HEK293 (cell line): Measurements from ENCODE around the gene LRRC74A.

Experiments used
- CTCF ChIA-PET: fragments of 350-600 bp; formaldehyde crosslinking; extraction: SDS; loops from one replicate; lab custom pipeline; 2021; ENCODE audit warnings: antibody characterized with exemption; lab: Yijun Ruan, JAX
- POLR2A ChIA-PET: fragments of 300-600 bp; formaldehyde crosslinking; extraction: SDS; loops from one replicate; lab custom pipeline; 2020; ENCODE audit warnings: antibody characterized with exemption, inconsistent platforms; lab: Yijun Ruan, JAX
- H3K27ac ChIP-seq: fragments of 200-500 bp; sonication (Bioruptor generic); 2 replicates; pipeline ENCODE4 v1.5.1; 2014; ENCODE audit warnings: low read depth, low read length, control low read depth, inconsistent platforms; ENCODE audit errors: extremely low read depth
- H3K36me3 ChIP-seq, 2 experiments: fragments of 200-500 bp in 1 of 2; sonication (Bioruptor generic) in 1 of 2; 1 replicate in 1 of 2; 2 replicates in 1 of 2; pipeline ENCODE4 v1.5.1; 2014 to 2017; ENCODE audit warnings: inconsistent platforms in 2 of 2, low read length in 2 of 2; ENCODE audit not compliant: control insufficient read depth in 2 of 2, insufficient read depth in 1 of 2
- H3K4me1 ChIP-seq: fragments of 200-500 bp; sonication (Bioruptor generic); 2 replicates; pipeline ENCODE4 v1.5.1; 2014; ENCODE audit warnings: mild to moderate bottlenecking, low read length, inconsistent platforms; ENCODE audit not compliant: control insufficient read depth, insufficient read depth
- H3K4me3 ChIP-seq: 2 replicates; pipeline ENCODE4 v1.5.1; 2011; ENCODE audit warnings: low read depth, mild to moderate bottlenecking, control low read depth, low read length, moderate library complexity
- H3K9me3 ChIP-seq: fragments of 200-500 bp; sonication (Bioruptor generic); 2 replicates; pipeline ENCODE4 v1.5.1; 2014; ENCODE audit warnings: low read depth, low read length, inconsistent platforms; ENCODE audit not compliant: control insufficient read depth, insufficient read depth
- FEZF1 ChIP-seq: fragments of 450-650 bp; formaldehyde crosslinking; IDR thresholded peaks from 2 replicates; pipeline ENCODE4 v1.5.1; 2016; ENCODE audit warnings: missing biosample characterization, missing genetic modification characterization
- GLI4 ChIP-seq: fragments of 450-650 bp; formaldehyde crosslinking; IDR thresholded peaks from 2 replicates; pipeline ENCODE4 v1.5.1; 2016; ENCODE audit warnings: missing biosample characterization, missing genetic modification characterization
- GLIS2 ChIP-seq: fragments of 450-650 bp; formaldehyde crosslinking; IDR thresholded peaks from 2 replicates; pipeline ENCODE4 v1.5.1; 2016; ENCODE audit warnings: missing biosample characterization, missing genetic modification characterization
- KLF16 ChIP-seq: fragments of 450-650 bp; formaldehyde crosslinking; IDR thresholded peaks from 2 replicates; pipeline ENCODE4 v1.5.1; 2017; ENCODE audit warnings: missing biosample characterization, missing genetic modification characterization
- OSR2 ChIP-seq: fragments of 450-650 bp; formaldehyde crosslinking; IDR thresholded peaks from 2 replicates; pipeline ENCODE4 v1.5.1; 2016; ENCODE audit warnings: missing biosample characterization, missing genetic modification characterization
- SETDB1 ChIP-seq: IDR thresholded peaks from one replicate; pipeline ENCODE4 v1.6.1; 2017; ENCODE audit warnings: mild to moderate bottlenecking, low read length, moderate library complexity, mixed read lengths; ENCODE audit not compliant: insufficient read length
- TRIM28 ChIP-seq: IDR thresholded peaks from 2 replicates; pipeline ENCODE4 v1.6.1; 2011; ENCODE audit warnings: low read length, control low read depth, borderline replicate concordance
- ZIC2 ChIP-seq: fragments of 450-650 bp; formaldehyde crosslinking; IDR thresholded peaks from 2 replicates; pipeline ENCODE4 v1.5.1; 2016; ENCODE audit warnings: missing biosample characterization, missing genetic modification characterization
- ZNF146 ChIP-seq: fragments of 450-650 bp; formaldehyde crosslinking; IDR thresholded peaks from 2 replicates; pipeline ENCODE4 v1.5.1; 2016; ENCODE audit warnings: missing biosample characterization, missing genetic modification characterization
- ZNF16 ChIP-seq: fragments of 450-650 bp; formaldehyde crosslinking; IDR thresholded peaks from 2 replicates; pipeline ENCODE4 v1.5.1; 2016; ENCODE audit warnings: low read depth, missing biosample characterization, missing genetic modification characterization
- ZNF501 ChIP-seq: fragments of 450-650 bp; formaldehyde crosslinking; IDR thresholded peaks from 2 replicates; pipeline ENCODE4 v1.5.1; 2016; ENCODE audit warnings: missing biosample characterization, missing genetic modification characterization
- ZNF585B ChIP-seq: fragments of 450-650 bp; formaldehyde crosslinking; IDR thresholded peaks from 2 replicates; pipeline ENCODE4 v1.5.1; 2016; ENCODE audit warnings: missing biosample characterization, missing genetic modification characterization
- ZNF610 ChIP-seq: fragments of 450-650 bp; formaldehyde crosslinking; IDR thresholded peaks from 2 replicates; pipeline ENCODE4 v1.5.1; 2016; ENCODE audit warnings: missing biosample characterization, missing genetic modification characterization, borderline replicate concordance
- ZNF654 ChIP-seq: fragments of 450-650 bp; formaldehyde crosslinking; IDR thresholded peaks from 2 replicates; pipeline ENCODE4 v1.5.1; 2016; ENCODE audit warnings: low read depth, missing biosample characterization, missing genetic modification characterization
- ZSCAN16 ChIP-seq: fragments of 450-650 bp; formaldehyde crosslinking; IDR thresholded peaks from 2 replicates; pipeline ENCODE4 v1.5.1; 2016; ENCODE audit warnings: missing biosample characterization, missing genetic modification characterization
- TF ChIP-seq, protein P1 (sequence below): fragments of 450-650 bp; formaldehyde crosslinking; IDR thresholded peaks from 2 replicates; pipeline ENCODE4 v1.5.1; 2017; ENCODE audit warnings: missing biosample characterization, missing genetic modification characterization
- TF ChIP-seq, protein P2 (sequence below): fragments of 450-650 bp; formaldehyde crosslinking; IDR thresholded peaks from 2 replicates; pipeline ENCODE4 v1.5.1; 2016; ENCODE audit warnings: missing biosample characterization, missing genetic modification characterization, low read depth
- TF ChIP-seq, protein P3 (sequence below): fragments of 450-650 bp; formaldehyde crosslinking; IDR thresholded peaks from 2 replicates; pipeline ENCODE4 v1.5.1; 2017; ENCODE audit warnings: missing biosample characterization, missing genetic modification characterization
- TF ChIP-seq, protein P4 (sequence below): fragments of 450-650 bp; formaldehyde crosslinking; IDR thresholded peaks from 2 replicates; pipeline ENCODE4 v1.5.1; 2016; ENCODE audit warnings: missing biosample characterization, missing genetic modification characterization
- TF ChIP-seq, protein P5 (sequence below): fragments of 450-650 bp; formaldehyde crosslinking; optimal IDR thresholded peaks from 2 replicates; pipeline ENCODE3; 2016; ENCODE audit warnings: missing biosample characterization, mild to moderate bottlenecking, missing genetic modification characterization
- TF ChIP-seq, protein P6 (sequence below): fragments of 450-650 bp; formaldehyde crosslinking; IDR thresholded peaks from 2 replicates; pipeline ENCODE4 v1.5.1; 2016; ENCODE audit warnings: missing biosample characterization, missing genetic modification characterization, borderline replicate concordance
- TF ChIP-seq, protein P7 (sequence below): fragments of 450-650 bp; formaldehyde crosslinking; IDR thresholded peaks from 2 replicates; pipeline ENCODE4 v1.5.1; 2016; ENCODE audit warnings: missing biosample characterization, missing genetic modification characterization

LRRC74A gene

DNA sequence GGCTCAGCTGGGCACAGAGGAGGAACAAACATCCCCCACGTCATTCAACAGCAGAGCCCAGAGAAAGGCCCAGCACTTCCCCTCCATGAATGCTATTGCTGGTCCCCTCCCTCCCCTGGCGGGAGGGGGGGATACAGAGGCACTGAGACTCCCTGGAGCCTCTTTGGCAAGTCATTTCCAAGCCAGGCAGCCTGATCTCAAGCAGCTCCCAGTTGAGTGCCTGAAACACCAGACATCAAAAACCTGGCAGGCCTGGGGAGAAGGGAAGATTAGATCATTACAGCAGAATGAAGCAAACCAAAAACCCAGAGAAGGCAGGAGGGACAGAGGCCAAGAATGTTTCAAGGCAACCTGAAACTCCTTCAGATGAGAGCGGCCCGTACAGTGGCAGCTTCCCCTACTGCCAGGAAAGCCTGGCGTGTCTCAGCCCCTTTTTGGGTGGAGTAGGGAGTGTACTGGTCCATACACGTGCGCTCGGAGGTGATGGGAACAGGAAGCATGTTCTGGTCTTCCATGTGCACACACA is 92.1 kb downstream of the LRRC74A start (continued):
- TF ChIP-seq, protein P1, sequence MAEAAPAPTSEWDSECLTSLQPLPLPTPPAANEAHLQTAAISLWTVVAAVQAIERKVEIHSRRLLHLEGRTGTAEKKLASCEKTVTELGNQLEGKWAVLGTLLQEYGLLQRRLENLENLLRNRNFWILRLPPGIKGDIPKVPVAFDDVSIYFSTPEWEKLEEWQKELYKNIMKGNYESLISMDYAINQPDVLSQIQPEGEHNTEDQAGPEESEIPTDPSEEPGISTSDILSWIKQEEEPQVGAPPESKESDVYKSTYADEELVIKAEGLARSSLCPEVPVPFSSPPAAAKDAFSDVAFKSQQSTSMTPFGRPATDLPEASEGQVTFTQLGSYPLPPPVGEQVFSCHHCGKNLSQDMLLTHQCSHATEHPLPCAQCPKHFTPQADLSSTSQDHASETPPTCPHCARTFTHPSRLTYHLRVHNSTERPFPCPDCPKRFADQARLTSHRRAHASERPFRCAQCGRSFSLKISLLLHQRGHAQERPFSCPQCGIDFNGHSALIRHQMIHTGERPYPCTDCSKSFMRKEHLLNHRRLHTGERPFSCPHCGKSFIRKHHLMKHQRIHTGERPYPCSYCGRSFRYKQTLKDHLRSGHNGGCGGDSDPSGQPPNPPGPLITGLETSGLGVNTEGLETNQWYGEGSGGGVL: peak; percentile 78
- TF ChIP-seq, protein P2, sequence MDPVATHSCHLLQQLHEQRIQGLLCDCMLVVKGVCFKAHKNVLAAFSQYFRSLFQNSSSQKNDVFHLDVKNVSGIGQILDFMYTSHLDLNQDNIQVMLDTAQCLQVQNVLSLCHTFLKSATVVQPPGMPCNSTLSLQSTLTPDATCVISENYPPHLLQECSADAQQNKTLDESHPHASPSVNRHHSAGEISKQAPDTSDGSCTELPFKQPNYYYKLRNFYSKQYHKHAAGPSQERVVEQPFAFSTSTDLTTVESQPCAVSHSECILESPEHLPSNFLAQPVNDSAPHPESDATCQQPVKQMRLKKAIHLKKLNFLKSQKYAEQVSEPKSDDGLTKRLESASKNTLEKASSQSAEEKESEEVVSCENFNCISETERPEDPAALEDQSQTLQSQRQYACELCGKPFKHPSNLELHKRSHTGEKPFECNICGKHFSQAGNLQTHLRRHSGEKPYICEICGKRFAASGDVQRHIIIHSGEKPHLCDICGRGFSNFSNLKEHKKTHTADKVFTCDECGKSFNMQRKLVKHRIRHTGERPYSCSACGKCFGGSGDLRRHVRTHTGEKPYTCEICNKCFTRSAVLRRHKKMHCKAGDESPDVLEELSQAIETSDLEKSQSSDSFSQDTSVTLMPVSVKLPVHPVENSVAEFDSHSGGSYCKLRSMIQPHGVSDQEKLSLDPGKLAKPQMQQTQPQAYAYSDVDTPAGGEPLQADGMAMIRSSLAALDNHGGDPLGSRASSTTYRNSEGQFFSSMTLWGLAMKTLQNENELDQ (tag by site-specific recombination): no peak
- TF ChIP-seq ZNF146: no peak
- peak; percentile 40; the same call in 1 of the 2 replicates for TF ChIP-seq TRIM28
- TF ChIP-seq ZIC2 (tag by site-specific recombination): peak; percentile 86
- TF ChIP-seq, protein P3, sequence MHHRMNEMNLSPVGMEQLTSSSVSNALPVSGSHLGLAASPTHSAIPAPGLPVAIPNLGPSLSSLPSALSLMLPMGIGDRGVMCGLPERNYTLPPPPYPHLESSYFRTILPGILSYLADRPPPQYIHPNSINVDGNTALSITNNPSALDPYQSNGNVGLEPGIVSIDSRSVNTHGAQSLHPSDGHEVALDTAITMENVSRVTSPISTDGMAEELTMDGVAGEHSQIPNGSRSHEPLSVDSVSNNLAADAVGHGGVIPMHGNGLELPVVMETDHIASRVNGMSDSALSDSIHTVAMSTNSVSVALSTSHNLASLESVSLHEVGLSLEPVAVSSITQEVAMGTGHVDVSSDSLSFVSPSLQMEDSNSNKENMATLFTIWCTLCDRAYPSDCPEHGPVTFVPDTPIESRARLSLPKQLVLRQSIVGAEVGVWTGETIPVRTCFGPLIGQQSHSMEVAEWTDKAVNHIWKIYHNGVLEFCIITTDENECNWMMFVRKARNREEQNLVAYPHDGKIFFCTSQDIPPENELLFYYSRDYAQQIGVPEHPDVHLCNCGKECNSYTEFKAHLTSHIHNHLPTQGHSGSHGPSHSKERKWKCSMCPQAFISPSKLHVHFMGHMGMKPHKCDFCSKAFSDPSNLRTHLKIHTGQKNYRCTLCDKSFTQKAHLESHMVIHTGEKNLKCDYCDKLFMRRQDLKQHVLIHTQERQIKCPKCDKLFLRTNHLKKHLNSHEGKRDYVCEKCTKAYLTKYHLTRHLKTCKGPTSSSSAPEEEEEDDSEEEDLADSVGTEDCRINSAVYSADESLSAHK (tag by site-specific recombination): peak; percentile 56; the same call in 1 of the 2 replicates
- TF ChIP-seq ZNF16: no peak
- TF ChIP-seq OSR2 (tag by site-specific recombination): 0 out of 2 replicates have a peak, but pooled peaks have one; percentile 76
- TF ChIP-seq, protein P4, sequence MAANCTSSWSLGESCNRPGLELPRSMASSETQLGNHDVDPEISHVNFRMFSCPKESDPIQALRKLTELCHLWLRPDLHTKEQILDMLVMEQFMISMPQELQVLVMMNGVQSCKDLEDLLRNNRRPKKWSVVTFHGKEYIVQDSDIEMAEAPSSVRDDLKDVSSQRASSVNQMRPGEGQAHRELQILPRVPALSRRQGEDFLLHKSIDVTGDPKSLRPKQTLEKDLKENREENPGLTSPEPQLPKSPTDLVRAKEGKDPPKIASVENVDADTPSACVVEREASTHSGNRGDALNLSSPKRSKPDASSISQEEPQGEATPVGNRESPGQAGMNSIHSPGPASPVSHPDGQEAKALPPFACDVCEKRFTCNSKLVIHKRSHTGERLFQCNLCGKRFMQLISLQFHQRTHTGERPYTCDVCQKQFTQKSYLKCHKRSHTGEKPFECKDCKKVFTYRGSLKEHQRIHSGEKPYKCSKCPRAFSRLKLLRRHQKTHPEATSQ (tag by site-specific recombination): no peak
- TF ChIP-seq, protein P5, sequence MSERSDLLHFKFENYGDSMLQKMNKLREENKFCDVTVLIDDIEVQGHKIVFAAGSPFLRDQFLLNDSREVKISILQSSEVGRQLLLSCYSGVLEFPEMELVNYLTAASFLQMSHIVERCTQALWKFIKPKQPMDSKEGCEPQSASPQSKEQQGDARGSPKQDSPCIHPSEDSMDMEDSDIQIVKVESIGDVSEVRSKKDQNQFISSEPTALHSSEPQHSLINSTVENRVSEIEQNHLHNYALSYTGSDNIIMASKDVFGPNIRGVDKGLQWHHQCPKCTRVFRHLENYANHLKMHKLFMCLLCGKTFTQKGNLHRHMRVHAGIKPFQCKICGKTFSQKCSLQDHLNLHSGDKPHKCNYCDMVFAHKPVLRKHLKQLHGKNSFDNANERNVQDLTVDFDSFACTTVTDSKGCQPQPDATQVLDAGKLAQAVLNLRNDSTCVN: no peak
- TF ChIP-seq, protein P6, sequence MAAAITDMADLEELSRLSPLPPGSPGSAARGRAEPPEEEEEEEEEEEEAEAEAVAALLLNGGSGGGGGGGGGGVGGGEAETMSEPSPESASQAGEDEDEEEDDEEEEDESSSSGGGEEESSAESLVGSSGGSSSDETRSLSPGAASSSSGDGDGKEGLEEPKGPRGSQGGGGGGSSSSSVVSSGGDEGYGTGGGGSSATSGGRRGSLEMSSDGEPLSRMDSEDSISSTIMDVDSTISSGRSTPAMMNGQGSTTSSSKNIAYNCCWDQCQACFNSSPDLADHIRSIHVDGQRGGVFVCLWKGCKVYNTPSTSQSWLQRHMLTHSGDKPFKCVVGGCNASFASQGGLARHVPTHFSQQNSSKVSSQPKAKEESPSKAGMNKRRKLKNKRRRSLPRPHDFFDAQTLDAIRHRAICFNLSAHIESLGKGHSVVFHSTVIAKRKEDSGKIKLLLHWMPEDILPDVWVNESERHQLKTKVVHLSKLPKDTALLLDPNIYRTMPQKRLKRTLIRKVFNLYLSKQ (tag by site-specific recombination): no peak
- no peak for TF ChIP-seq ZNF501 (tag by site-specific recombination)
- TF ChIP-seq ZSCAN16 (tag by site-specific recombination): no peak

DNA sequence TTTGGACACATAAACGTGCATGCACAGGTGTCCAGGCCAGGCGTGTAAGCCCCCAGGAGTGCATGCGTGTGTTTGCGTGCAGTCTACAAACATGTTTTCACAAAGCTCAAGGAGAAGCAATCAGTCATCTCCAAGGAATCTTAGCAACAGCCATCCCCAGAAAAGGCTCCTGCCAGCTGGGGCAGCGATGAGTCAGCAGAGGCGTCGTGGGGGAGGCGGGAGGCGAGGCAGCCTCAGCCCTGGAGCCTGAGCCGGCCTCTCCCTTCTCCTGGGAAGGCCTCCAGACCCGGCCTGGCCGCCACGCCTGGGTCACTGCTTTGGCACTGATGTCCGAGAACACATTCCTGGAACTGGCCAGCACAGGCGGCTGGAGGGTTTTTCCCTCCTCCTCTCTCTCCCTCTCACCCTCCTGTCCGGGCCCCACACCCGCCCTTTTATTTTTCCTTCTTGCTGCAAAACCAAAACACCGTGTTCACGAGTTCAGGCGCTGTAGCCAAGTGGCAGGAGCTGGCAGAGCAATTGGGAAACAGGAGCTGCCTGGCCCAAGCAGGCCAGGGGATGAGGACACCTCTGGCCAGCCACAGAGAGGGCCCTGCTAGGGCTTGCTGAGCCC is 92.7 kb downstream of the LRRC74A start:
- peaks cover 32% of the 10 kb centered on the region for H3K4me1 ChIP-seq
- H3K27ac ChIP-seq: peak overlapping the region; percentile 95
- no peaks in the 10 kb centered on the region for H3K36me3 ChIP-seq
- ChIA-PET POLR2A (interaction anchor here (0.6 to 2.9 kb wide), 6 partner anchors 10 to 135 kb away, joined by 3 to 10 read pairs (median 6); partner anchors contain the start of gene IRF2BPL), CTCF (interaction anchor here (0.6 to 4.9 kb wide), 12 partner anchors 12 to 1295 kb away, joined by 3 to 60 read pairs (median 9); no protein-coding TSS in a partner anchor)
- no peak overlapping the region for H3K4me3 ChIP-seq
- H3K9me3 ChIP-seq: no peaks in the 10 kb centered on the region
- TF ChIP-seq GLI4 (tag by site-specific recombination) (no peak), FEZF1 (tag by site-specific recombination) (peak; percentile 63), ZNF585B (tag by site-specific recombination) (no peak), GLIS2 (tag by site-specific recombination) (peak; percentile 73), ZNF654 (tag by site-specific recombination) (no peak), KLF16 (tag by site-specific recombination) (peak; percentile 47; the same call in 1 of the 2 replicates), SETDB1 (no peak), ZNF610 (tag by site-specific recombination) (no peak)
- TF ChIP-seq, protein P7, sequence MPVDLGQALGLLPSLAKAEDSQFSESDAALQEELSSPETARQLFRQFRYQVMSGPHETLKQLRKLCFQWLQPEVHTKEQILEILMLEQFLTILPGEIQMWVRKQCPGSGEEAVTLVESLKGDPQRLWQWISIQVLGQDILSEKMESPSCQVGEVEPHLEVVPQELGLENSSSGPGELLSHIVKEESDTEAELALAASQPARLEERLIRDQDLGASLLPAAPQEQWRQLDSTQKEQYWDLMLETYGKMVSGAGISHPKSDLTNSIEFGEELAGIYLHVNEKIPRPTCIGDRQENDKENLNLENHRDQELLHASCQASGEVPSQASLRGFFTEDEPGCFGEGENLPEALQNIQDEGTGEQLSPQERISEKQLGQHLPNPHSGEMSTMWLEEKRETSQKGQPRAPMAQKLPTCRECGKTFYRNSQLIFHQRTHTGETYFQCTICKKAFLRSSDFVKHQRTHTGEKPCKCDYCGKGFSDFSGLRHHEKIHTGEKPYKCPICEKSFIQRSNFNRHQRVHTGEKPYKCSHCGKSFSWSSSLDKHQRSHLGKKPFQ (tag by site-specific recombination): no peak
